ENCODE data around the gene LRIG1.

Gene LRIG1

GRCh38 chr3:66483409-66483906 is 17.4 kb downstream of the LRIG1 start:
- Histone ChIP-seq H3K9ac (ENCODE audit: low read length) (no peak overlapping the region), H4K20me1 (ENCODE audit: insufficient read depth, low read length) (0 out of 2 replicates have a peak, but pooled peaks cover 2% of the 10 kb centered on the region), H3K4me2 (ENCODE audit: low read depth, low read length) (peak overlapping the region; percentile 58), H3K9me3 (replicated peaks; ENCODE audit: insufficient read depth, low read length) (no peaks in the 10 kb centered on the region), H3K79me2 (ENCODE audit: low read length) (peaks cover 97% of the 10 kb centered on the region), H3F3A (ENCODE audit: insufficient read depth, low read length) (peaks cover 42% of the 10 kb centered on the region), H2AFZ (ENCODE audit: low read length) (no peak overlapping the region), H3K27ac (ENCODE audit: low read length) (peak overlapping the region; percentile 55; the same call in 1 of the 2 replicates), H3K4me1 (ENCODE audit: low read length) (peaks cover 71% of the 10 kb centered on the region), H3K4me3 (ENCODE audit: low read length) (no peak overlapping the region; the same call in 1 of the 2 replicates), H3K36me3 (replicated peaks; ENCODE audit: insufficient read depth, low read length) (no peaks in the 10 kb centered on the region), H3K9me2 (replicated peaks; ENCODE audit: insufficient read depth, low read length) (no peaks in the 10 kb centered on the region), H3K27me3 (replicated peaks; ENCODE audit: insufficient read depth, low read length) (no peaks in the 10 kb centered on the region)
- DNase-seq = peak; percentile 82
- TF ChIP-seq, protein P1, sequence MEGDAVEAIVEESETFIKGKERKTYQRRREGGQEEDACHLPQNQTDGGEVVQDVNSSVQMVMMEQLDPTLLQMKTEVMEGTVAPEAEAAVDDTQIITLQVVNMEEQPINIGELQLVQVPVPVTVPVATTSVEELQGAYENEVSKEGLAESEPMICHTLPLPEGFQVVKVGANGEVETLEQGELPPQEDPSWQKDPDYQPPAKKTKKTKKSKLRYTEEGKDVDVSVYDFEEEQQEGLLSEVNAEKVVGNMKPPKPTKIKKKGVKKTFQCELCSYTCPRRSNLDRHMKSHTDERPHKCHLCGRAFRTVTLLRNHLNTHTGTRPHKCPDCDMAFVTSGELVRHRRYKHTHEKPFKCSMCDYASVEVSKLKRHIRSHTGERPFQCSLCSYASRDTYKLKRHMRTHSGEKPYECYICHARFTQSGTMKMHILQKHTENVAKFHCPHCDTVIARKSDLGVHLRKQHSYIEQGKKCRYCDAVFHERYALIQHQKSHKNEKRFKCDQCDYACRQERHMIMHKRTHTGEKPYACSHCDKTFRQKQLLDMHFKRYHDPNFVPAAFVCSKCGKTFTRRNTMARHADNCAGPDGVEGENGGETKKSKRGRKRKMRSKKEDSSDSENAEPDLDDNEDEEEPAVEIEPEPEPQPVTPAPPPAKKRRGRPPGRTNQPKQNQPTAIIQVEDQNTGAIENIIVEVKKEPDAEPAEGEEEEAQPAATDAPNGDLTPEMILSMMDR (IDR thresholded peaks at IDR 0.05; ENCODE audit: low read length) = no peak
- TF ChIP-seq EZH2 (optimal IDR thresholded peaks at IDR 0.05; ENCODE audit: low read depth, low read length) = no peak
- no peak for TF ChIP-seq EZH2phosphoT487 (IDR thresholded peaks at IDR 0.05; ENCODE audit: low read length)

GRCh38 chr3:66483006-66483405 is 17.8 kb downstream of the LRIG1 start:
- peak overlapping the region; percentile 58 for H3K4me2 ChIP-seq (ENCODE audit: low read depth, low read length)
- no peak overlapping the region for H2AFZ ChIP-seq (ENCODE audit: low read length)
- 0 out of 2 replicates have a peak, but pooled peaks cover 2% of the 10 kb centered on the region for H4K20me1 ChIP-seq (ENCODE audit: insufficient read depth, low read length)
- peaks cover 98% of the 10 kb centered on the region for H3K79me2 ChIP-seq (ENCODE audit: low read length)
- no peaks in the 10 kb centered on the region for H3K9me2 ChIP-seq (replicated peaks; ENCODE audit: insufficient read depth, low read length)
- no peak for DNase-seq
- TF ChIP-seq EZH2 (optimal IDR thresholded peaks at IDR 0.05; ENCODE audit: low read depth, low read length) (no peak), EZH2phosphoT487 (IDR thresholded peaks at IDR 0.05; ENCODE audit: low read length) (no peak)
- TF ChIP-seq, protein P1 (IDR thresholded peaks at IDR 0.05; ENCODE audit: low read length) = no peak
- H3K36me3 ChIP-seq (replicated peaks; ENCODE audit: insufficient read depth, low read length) = no peaks in the 10 kb centered on the region
- no peak overlapping the region for H3K9ac ChIP-seq (ENCODE audit: low read length)
- peak overlapping the region; percentile 55; the same call in 1 of the 2 replicates for H3K27ac ChIP-seq (ENCODE audit: low read length)
- H3F3A ChIP-seq (ENCODE audit: insufficient read depth, low read length) = peaks cover 37% of the 10 kb centered on the region
- H3K9me3 ChIP-seq (replicated peaks; ENCODE audit: insufficient read depth, low read length) = no peaks in the 10 kb centered on the region
- H3K4me1 ChIP-seq (ENCODE audit: low read length) = peaks cover 67% of the 10 kb centered on the region
- peak overlapping the region; percentile 5; the same call in 1 of the 2 replicates for H3K4me3 ChIP-seq (ENCODE audit: low read length)
- no peaks in the 10 kb centered on the region for H3K27me3 ChIP-seq (replicated peaks; ENCODE audit: insufficient read depth, low read length)

DNA sequence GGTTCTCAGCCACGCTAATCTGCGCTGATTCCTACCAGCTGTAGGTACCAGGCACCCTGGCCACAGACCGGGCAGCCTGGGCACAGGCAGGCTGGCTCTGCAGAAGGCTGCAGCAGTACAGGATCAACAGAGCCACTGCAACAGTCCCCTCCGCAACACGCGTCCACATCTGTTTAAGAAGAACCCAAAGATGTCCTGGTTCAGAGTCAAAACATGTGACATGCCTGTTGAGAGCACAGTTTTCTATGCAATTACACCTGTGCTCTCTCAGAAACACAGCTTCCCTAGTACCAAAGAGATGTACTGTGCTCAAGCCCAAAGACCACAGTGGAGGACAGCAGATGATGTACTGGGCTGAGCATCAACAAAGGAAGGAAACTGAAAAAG is 18.8 kb downstream of the LRIG1 start:
- Histone ChIP-seq H3K79me2 (ENCODE audit: low read length) (peaks cover 98% of the 10 kb centered on the region), H3K9me2 (replicated peaks; ENCODE audit: insufficient read depth, low read length) (no peaks in the 10 kb centered on the region), H3K4me1 (ENCODE audit: low read length) (peaks cover 61% of the 10 kb centered on the region), H3K4me2 (ENCODE audit: low read depth, low read length) (peak overlapping the region; percentile 58), H4K20me1 (ENCODE audit: insufficient read depth, low read length) (0 out of 2 replicates have a peak, but pooled peaks cover 2% of the 10 kb centered on the region), H3K9me3 (replicated peaks; ENCODE audit: insufficient read depth, low read length) (no peaks in the 10 kb centered on the region), H3K9ac (ENCODE audit: low read length) (no peak overlapping the region), H2AFZ (ENCODE audit: low read length) (no peak overlapping the region), H3F3A (ENCODE audit: insufficient read depth, low read length) (peaks cover 36% of the 10 kb centered on the region), H3K27me3 (replicated peaks; ENCODE audit: insufficient read depth, low read length) (no peaks in the 10 kb centered on the region), H3K27ac (ENCODE audit: low read length) (no peak overlapping the region), H3K4me3 (ENCODE audit: low read length) (no peak overlapping the region), H3K36me3 (replicated peaks; ENCODE audit: insufficient read depth, low read length) (no peaks in the 10 kb centered on the region)
- TF ChIP-seq, protein P1 (IDR thresholded peaks at IDR 0.05; ENCODE audit: low read length) = no peak
- TF ChIP-seq EZH2phosphoT487 (IDR thresholded peaks at IDR 0.05; ENCODE audit: low read length) (no peak), EZH2 (optimal IDR thresholded peaks at IDR 0.05; ENCODE audit: low read depth, low read length) (no peak)
- no peak for DNase-seq

All from MM.1S (cell line).